ENCODE results near the gene AP1G2. TPM values are rescaled to one million over a fixed set of nuclear protein-coding genes. Genes with fewer than 3 reads are reported as not detected.

Gene AP1G2
- total and polyA plus RNA-seq, 2 of the 13 experiments (the other 11 are each of a cell fraction or from before 2014, with no cell fraction given): 96.9 to 611 TPM

DNA sequence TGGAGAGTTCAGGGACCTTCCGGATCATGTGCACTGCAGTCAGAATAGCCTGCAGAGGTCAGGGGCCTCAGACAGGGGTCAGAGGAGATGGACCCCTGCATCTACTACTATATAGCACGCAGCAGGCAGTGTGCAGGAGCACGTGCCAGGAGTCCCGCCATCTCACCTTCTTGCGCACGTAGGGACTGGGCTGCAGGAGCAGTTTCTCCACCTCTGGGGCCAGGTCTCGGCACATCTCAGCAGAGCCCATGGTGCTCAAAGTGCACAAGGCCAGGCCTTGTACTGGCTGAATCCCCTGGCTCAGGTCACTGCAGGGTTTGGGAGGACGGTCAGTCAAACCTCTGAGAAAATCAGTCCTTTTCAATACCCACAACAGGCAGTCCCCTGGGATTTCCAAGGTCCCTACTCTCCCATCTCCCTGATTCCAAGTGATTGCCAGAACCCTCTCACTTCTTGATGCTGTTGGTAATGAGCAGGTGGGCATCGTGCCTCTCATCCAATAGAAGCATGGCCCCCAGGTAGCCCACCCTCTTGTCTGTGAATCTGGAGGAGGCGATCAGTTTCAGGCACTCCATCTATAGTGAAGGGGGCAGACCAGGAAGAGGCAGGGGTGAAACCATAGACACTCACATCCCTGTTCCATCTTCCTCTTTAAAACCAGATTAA is 1.3 kb downstream of the AP1G2 start (continued):
- TF ChIP-seq ZNF589 (CRISPR knock-in tag; conservative IDR thresholded peaks at IDR 0.05) (no peak), MEIS1 (CRISPR knock-in tag; IDR thresholded peaks at IDR 0.05; ENCODE audit: borderline replicate concordance) (no peak), SRY (CRISPR knock-in tag; IDR thresholded peaks at IDR 0.05) (0 out of 2 replicates have a peak, but pooled peaks have one; percentile 1), MAFK (conservative IDR thresholded peaks at IDR 0.05 in 1 of 2, IDR thresholded peaks at IDR 0.05 in 1 of 2; ENCODE audit: low read length in 2 of 2) (no peak), ZNF607 (CRISPR knock-in tag; IDR thresholded peaks at IDR 0.05; ENCODE audit: borderline replicate concordance) (no peak), CBX1 (IDR thresholded peaks at IDR 0.05; ENCODE audit: low read depth) (no peak), CREM (IDR thresholded peaks at IDR 0.05) (no peak), CREM (CRISPR knock-in tag; IDR thresholded peaks at IDR 0.05) (no peak), TARDBP (CRISPR knock-in tag; IDR thresholded peaks at IDR 0.05) (no peak), ZNF772 (CRISPR knock-in tag; IDR thresholded peaks at IDR 0.05) (0 out of 2 replicates have a peak, but pooled peaks have one; percentile 11), NBN (conservative IDR thresholded peaks at IDR 0.05) (no peak), MTF1 (CRISPR knock-in tag; IDR thresholded peaks at IDR 0.05) (no peak), ZNF598 (CRISPR knock-in tag; IDR thresholded peaks at IDR 0.05; ENCODE audit: borderline replicate concordance) (no peak), DMAP1 (CRISPR knock-in tag; IDR thresholded peaks at IDR 0.05) (no peak)
- TF ChIP-seq, protein P1, sequence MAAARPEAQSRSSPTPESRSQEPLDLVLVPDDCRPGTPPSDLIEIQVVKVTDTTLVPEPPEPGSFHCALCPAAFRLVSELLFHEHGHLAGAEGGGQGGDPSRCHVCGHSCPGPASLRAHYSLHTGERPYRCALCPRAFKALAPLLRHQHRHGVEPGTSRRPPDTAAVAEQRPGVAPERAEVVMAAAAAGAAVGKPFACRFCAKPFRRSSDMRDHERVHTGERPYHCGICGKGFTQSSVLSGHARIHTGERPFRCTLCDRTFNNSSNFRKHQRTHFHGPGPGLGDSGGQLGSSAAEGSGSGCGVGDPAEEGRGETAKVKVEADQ (CRISPR knock-in tag; IDR thresholded peaks at IDR 0.05; ENCODE audit: borderline replicate concordance): no peak
- TF ChIP-seq, protein P2, sequence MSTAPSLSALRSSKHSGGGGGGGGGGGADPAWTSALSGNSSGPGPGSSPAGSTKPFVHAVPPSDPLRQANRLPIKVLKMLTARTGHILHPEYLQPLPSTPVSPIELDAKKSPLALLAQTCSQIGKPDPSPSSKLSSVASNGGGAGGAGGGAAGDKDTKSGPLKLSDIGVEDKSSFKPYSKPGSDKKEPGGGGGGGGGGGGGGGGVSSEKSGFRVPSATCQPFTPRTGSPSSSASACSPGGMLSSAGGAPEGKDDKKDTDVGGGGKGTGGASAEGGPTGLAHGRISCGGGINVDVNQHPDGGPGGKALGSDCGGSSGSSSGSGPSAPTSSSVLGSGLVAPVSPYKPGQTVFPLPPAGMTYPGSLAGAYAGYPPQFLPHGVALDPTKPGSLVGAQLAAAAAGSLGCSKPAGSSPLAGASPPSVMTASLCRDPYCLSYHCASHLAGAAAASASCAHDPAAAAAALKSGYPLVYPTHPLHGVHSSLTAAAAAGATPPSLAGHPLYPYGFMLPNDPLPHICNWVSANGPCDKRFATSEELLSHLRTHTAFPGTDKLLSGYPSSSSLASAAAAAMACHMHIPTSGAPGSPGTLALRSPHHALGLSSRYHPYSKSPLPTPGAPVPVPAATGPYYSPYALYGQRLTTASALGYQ (CRISPR knock-in tag; IDR thresholded peaks at IDR 0.05): no peak
- TF ChIP-seq, protein P3, sequence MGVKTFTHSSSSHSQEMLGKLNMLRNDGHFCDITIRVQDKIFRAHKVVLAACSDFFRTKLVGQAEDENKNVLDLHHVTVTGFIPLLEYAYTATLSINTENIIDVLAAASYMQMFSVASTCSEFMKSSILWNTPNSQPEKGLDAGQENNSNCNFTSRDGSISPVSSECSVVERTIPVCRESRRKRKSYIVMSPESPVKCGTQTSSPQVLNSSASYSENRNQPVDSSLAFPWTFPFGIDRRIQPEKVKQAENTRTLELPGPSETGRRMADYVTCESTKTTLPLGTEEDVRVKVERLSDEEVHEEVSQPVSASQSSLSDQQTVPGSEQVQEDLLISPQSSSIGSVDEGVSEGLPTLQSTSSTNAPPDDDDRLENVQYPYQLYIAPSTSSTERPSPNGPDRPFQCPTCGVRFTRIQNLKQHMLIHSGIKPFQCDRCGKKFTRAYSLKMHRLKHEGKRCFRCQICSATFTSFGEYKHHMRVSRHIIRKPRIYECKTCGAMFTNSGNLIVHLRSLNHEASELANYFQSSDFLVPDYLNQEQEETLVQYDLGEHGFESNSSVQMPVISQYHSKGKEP (CRISPR knock-in tag; IDR thresholded peaks at IDR 0.05): no peak
- TF ChIP-seq, protein P4, sequence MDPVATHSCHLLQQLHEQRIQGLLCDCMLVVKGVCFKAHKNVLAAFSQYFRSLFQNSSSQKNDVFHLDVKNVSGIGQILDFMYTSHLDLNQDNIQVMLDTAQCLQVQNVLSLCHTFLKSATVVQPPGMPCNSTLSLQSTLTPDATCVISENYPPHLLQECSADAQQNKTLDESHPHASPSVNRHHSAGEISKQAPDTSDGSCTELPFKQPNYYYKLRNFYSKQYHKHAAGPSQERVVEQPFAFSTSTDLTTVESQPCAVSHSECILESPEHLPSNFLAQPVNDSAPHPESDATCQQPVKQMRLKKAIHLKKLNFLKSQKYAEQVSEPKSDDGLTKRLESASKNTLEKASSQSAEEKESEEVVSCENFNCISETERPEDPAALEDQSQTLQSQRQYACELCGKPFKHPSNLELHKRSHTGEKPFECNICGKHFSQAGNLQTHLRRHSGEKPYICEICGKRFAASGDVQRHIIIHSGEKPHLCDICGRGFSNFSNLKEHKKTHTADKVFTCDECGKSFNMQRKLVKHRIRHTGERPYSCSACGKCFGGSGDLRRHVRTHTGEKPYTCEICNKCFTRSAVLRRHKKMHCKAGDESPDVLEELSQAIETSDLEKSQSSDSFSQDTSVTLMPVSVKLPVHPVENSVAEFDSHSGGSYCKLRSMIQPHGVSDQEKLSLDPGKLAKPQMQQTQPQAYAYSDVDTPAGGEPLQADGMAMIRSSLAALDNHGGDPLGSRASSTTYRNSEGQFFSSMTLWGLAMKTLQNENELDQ (CRISPR knock-in tag; IDR thresholded peaks at IDR 0.05; ENCODE audit: borderline replicate concordance): no peak
- TF ChIP-seq, protein P5, sequence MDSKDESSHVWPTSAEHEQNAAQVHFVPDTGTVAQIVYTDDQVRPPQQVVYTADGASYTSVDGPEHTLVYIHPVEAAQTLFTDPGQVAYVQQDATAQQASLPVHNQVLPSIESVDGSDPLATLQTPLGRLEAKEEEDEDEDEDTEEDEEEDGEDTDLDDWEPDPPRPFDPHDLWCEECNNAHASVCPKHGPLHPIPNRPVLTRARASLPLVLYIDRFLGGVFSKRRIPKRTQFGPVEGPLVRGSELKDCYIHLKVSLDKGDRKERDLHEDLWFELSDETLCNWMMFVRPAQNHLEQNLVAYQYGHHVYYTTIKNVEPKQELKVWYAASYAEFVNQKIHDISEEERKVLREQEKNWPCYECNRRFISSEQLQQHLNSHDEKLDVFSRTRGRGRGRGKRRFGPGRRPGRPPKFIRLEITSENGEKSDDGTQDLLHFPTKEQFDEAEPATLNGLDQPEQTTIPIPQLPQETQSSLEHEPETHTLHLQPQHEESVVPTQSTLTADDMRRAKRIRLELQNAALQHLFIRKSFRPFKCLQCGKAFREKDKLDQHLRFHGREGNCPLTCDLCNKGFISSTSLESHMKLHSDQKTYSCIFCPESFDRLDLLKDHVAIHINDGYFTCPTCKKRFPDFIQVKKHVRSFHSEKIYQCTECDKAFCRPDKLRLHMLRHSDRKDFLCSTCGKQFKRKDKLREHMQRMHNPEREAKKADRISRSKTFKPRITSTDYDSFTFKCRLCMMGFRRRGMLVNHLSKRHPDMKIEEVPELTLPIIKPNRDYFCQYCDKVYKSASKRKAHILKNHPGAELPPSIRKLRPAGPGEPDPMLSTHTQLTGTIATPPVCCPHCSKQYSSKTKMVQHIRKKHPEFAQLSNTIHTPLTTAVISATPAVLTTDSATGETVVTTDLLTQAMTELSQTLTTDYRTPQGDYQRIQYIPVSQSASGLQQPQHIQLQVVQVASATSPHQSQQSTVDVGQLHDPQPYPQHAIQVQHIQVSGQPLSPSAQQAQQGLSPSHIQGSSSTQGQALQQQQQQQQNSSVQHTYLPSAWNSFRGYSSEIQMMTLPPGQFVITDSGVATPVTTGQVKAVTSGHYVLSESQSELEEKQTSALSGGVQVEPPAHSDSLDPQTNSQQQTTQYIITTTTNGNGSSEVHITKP (CRISPR knock-in tag; IDR thresholded peaks at IDR 0.05; ENCODE audit: low read depth): no peak
